Ramos (cell line): ENCODE results near the gene ODAM.
"Not testable (repeated sequence)": the region's sequence is repeated elsewhere in the genome, so short reads cannot be mapped to it uniquely, and the experiment has no call there.

Experiments
- in situ Hi-C: fragments of 300-500 bp; cut with MboI; formaldehyde crosslinking; loops from one replicate; pipeline ENCODE4 v1.14.3; 2022; ENCODE audit warnings: low sequenced_read_pairs; ENCODE audit not compliant: unreplicated experiment

ODAM gene

GRCh38 chr4:70195425-70195824 is at the start of gene ODAM:
ODAM (plus strand) TSS chr4:70195725; CDS start chr4:70196544, 819 bp downstream.
- in situ Hi-C loops, result no loop called here

GRCh38 chr4:70151271-70151670 is 44.3 kb upstream of the ODAM start:
- in situ Hi-C loops, result no loop called here

GRCh38 chr4:70152088-70152487 is 43.4 kb upstream of the ODAM start:
- in situ Hi-C loops, result no loop called here

- in situ Hi-C loops, result no loop called here
These were observed 41.6 kb upstream of the ODAM start, which contains the start of gene PRR27 for GRCh38 chr4:70153937-70154336. PRR27 (plus strand) TSS chr4:70154237; CDS start chr4:70154376, 139 bp downstream.

- in situ Hi-C loops, result no loop called here
These were observed 36.9 kb upstream of the ODAM start for GRCh38 chr4:70158576-70158975.

GRCh38 chr4:70177090-70177489 is 18.4 kb upstream of the ODAM start:
- in situ Hi-C loops, result no loop called here

- in situ Hi-C loops, result no loop called here
These were observed 17.4 kb upstream of the ODAM start for GRCh38 chr4:70178075-70178660.

- in situ Hi-C loops, result no loop called here
These were observed 15.7 kb upstream of the ODAM start for GRCh38 chr4:70179811-70180210.

GRCh38 chr4:70181864-70182263 is 13.7 kb upstream of the ODAM start:
- in situ Hi-C loops, result no loop called here

GRCh38 chr4:70182517-70183167 is 12.9 kb upstream of the ODAM start:
- in situ Hi-C loops, result no loop called here

- in situ Hi-C loops, result no loop called here
These were observed 12.2 kb upstream of the ODAM start for GRCh38 chr4:70183168-70183939.

GRCh38 chr4:70183940-70184246 is 11.6 kb upstream of the ODAM start:
- in situ Hi-C loops, result no loop called here

- in situ Hi-C loops, result no loop called here
These were observed 8.3 kb upstream of the ODAM start for GRCh38 chr4:70187216-70187615.

GRCh38 chr4:70190579-70190978 is 4.9 kb upstream of the ODAM start:
- in situ Hi-C loops, result no loop called here

GRCh38 chr4:70191647-70192046 is 3.9 kb upstream of the ODAM start:
- in situ Hi-C loops, result no loop called here

- in situ Hi-C loops, result no loop called here
These were observed 2.6 kb upstream of the ODAM start for GRCh38 chr4:70192895-70193294.

- in situ Hi-C loops, result no loop called here
These were observed 1.3 kb downstream of the ODAM start for GRCh38 chr4:70196857-70197256.

GRCh38 chr4:70197842-70198241 is 2.3 kb downstream of the ODAM start:
- in situ Hi-C loops, result no loop called here

GRCh38 chr4:70203601-70204000 is 8.1 kb downstream of the ODAM start:
- in situ Hi-C loops, result no loop called here

GRCh38 chr4:70212752-70213151 is 17.2 kb downstream of the ODAM start:
- in situ Hi-C loops, result not testable (repeated sequence)

GRCh38 chr4:70216109-70216508 is 20.6 kb downstream of the ODAM start:
- in situ Hi-C loops, result not testable (repeated sequence)

GRCh38 chr4:70216550-70216949 is 21.0 kb downstream of the ODAM start:
- in situ Hi-C loops, result not testable (repeated sequence)
